ENCODE measurements around the gene UBA5.

DNA sequence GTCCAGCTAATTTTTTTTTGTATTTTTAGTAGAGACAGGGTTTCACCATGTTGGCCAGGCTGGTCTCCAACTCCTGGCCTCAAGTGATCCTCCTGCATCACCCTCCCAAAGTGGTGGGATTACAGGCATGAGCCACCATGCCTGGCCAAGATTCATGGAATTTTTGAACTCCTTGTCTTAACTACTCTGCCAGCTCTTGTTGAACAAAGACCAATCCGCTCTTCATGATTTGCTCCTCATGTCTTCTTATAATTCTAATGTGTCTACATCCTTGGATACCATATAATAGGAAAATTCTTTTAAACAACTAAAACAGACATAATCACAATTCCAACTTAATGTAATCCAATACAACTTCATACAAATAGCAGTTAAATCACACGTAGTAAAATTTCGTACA lies 21.3 kb downstream of the UBA5 start:
- no peak for TF ChIP-seq CTCF (IDR thresholded peaks at IDR 0.05)
- TF ChIP-seq POLR2A (IDR thresholded peaks at IDR 0.05): no peak
